Measurements from ENCODE around the gene TAS1R1. TPM values are rescaled to one million over a fixed set of nuclear protein-coding genes. Genes with fewer than 3 reads are reported as not detected.
A peak's percentile ranks its signal among the peaks of the same experiment; 100 is the strongest.

The TAS1R1 gene
- total and polyA plus RNA-seq, 2 experiments from 2014 or later: 0.19 TPM; not detected in 1

GRCh38 chr1:6614019-6614928 lies 59.2 kb downstream of the TAS1R1 start (continued):
- no peak for TF ChIP-seq ZNF462 (CRISPR knock-in tag; IDR thresholded peaks at IDR 0.05)
- TF ChIP-seq NANOG (IDR thresholded peaks at IDR 0.05; ENCODE audit: borderline replicate concordance): no peak

- H3F3A ChIP-seq (replicated peaks; ENCODE audit: low read depth): peaks cover 23% of the 10 kb centered on the region
- peaks cover 9% of the 10 kb centered on the region; the same call in 1 of the 2 replicates for H3K36me3 ChIP-seq (ENCODE audit: insufficient read depth)
- peaks cover 46% of the 10 kb centered on the region for H4K20me1 ChIP-seq (replicated peaks; ENCODE audit: insufficient read depth)
- no peak for ATAC-seq
- no peak overlapping the region for H2AFZ ChIP-seq
- Mint-ChIP-seq H3K4me3 (peak overlapping the region; percentile 81), H3K27me3 (ENCODE audit: insufficient read depth, low read depth, poor library complexity) (peaks cover 35% of the 10 kb centered on the region), H3K27ac (no peak overlapping the region; the same call in 1 of the 2 replicates), H3K36me3 (ENCODE audit: low read depth) (peaks cover 35% of the 10 kb centered on the region), H3K4me1 (peaks cover 17% of the 10 kb centered on the region), H3K9me3 (peaks cover 3% of the 10 kb centered on the region; the same call in 1 of the 3 replicates)
- H3K9me2 ChIP-seq (ENCODE audit: insufficient read depth): peaks cover 3% of the 10 kb centered on the region; the same call in 1 of the 2 replicates
- H3K27me3 ChIP-seq (ENCODE audit: insufficient read depth): peaks cover 14% of the 10 kb centered on the region
- peaks cover 11% of the 10 kb centered on the region for H3K4me1 ChIP-seq (ENCODE audit: insufficient read depth)
- peaks cover 53% of the 10 kb centered on the region for H3K79me2 ChIP-seq (replicated peaks; ENCODE audit: insufficient read depth)
- H3K4me2 ChIP-seq: peak overlapping the region; percentile 94
- DNase-seq (ENCODE audit: low spot score): peak; percentile 55
- H3K27ac ChIP-seq (ENCODE audit: low read depth): peak overlapping the region; percentile 59; the same call in 1 of the 2 replicates
- H3K4me3 ChIP-seq: peak overlapping the region; percentile 96
- TF ChIP-seq ZNF114 (CRISPR knock-in tag; IDR thresholded peaks at IDR 0.05) (no peak), CREB1 (CRISPR knock-in tag; IDR thresholded peaks at IDR 0.05; ENCODE audit: low read depth) (no peak), REST (IDR thresholded peaks at IDR 0.05; ENCODE audit: unreplicated experiment) (no peak), ZNF331 (CRISPR knock-in tag; IDR thresholded peaks at IDR 0.05; ENCODE audit: low read depth) (no peak), NANOG (IDR thresholded peaks at IDR 0.05; ENCODE audit: borderline replicate concordance) (no peak), CTCF (conservative IDR thresholded peaks at IDR 0.05; ENCODE audit: low read depth in 2 of 2) (no peak)
Measured at GRCh38 chr1:6614929-6615785, 60.0 kb downstream of the TAS1R1 start.
